HFFc6 (cell line): ENCODE data around the gene NXT1. TPM values are rescaled to one million over a fixed set of nuclear protein-coding genes. Genes with fewer than 3 reads are reported as not detected.
"Not testable (repeated sequence)": the region's sequence is repeated elsewhere in the genome, so short reads cannot be mapped to it uniquely, and the experiment has no call there.

Experiments used
- DNase-seq: peaks from one replicate; pipeline ENCODE4 v3.0.0-alpha.2; 2018
- H3K27ac Mint-ChIP-seq: 2 replicates; pipeline ENCODE4 v1.8.0; 2020; ENCODE audit warnings: mild to moderate bottlenecking, mixed read lengths
- H3K27me3 Mint-ChIP-seq: 2 replicates; pipeline ENCODE4 v1.8.0; 2021; ENCODE audit warnings: mild to moderate bottlenecking, moderate library complexity, mixed read lengths; ENCODE audit not compliant: insufficient read depth
- H3K36me3 Mint-ChIP-seq: 2 replicates; pipeline ENCODE4 v1.8.0; 2021; ENCODE audit warnings: low read depth, mixed read lengths
- H3K4me1 Mint-ChIP-seq: 2 replicates; pipeline ENCODE4 v1.8.0; 2020; ENCODE audit warnings: low read depth, mixed read lengths
- H3K4me3 Mint-ChIP-seq: 2 replicates; pipeline ENCODE4 v1.8.0; 2020; ENCODE audit warnings: mild to moderate bottlenecking, moderate library complexity, mixed read lengths
- H3K9me3 Mint-ChIP-seq: 2 replicates; pipeline ENCODE4 v1.8.0; 2020; ENCODE audit warnings: mild to moderate bottlenecking, mixed read lengths
- CTCF ChIP-seq: fragments of 200-600 bp; sonication (generic); IDR thresholded peaks from 2 replicates; pipeline ENCODE4 v1.5.0; 2021; ENCODE audit warnings: antibody characterized with exemption, mild to moderate bottlenecking
- total RNA-seq, 6 experiments: library from RNA; stranded (reverse); fragmentation: NEBNext Ultra II Directional; extraction: Animal tissue kit (Norgen Biotek cat#: 25700); gene quantifications; 2 replicates in 1 of 6; 3 replicates in 5 of 6; pipeline ENCODE4 v1.2.3, GENCODE V29; 2021

NXT1 gene
- total RNA-seq, 6 experiments from 2014 or later: 14.6 to 19.1 (median 15.9) TPM

- Mint-ChIP-seq H3K36me3 (no peaks in the 10 kb centered on the region), H3K4me3 (no peak overlapping the region), H3K9me3 (no peaks in the 10 kb centered on the region), H3K27me3 (peaks cover 7% of the 10 kb centered on the region), H3K27ac (no peak overlapping the region), H3K4me1 (peaks cover 17% of the 10 kb centered on the region)
- DNase-seq: no peak
- TF ChIP-seq CTCF: no peak
Observed at GRCh38 chr20:23346002-23346401, 4.6 kb upstream of the NXT1 start.

GRCh38 chr20:23347791-23348190, 2.8 kb upstream of the NXT1 start:
- no peak overlapping the region for H3K4me3 Mint-ChIP-seq
- no peak for DNase-seq
- H3K27me3 Mint-ChIP-seq: peaks cover 7% of the 10 kb centered on the region
- H3K9me3 Mint-ChIP-seq: no peaks in the 10 kb centered on the region
- H3K27ac Mint-ChIP-seq: no peak overlapping the region
- H3K36me3 Mint-ChIP-seq: peaks cover 1% of the 10 kb centered on the region; the same call in 1 of the 2 replicates
- TF ChIP-seq CTCF: no peak
- peaks cover 26% of the 10 kb centered on the region for H3K4me1 Mint-ChIP-seq

GRCh38 chr20:23348510-23348909, 2.1 kb upstream of the NXT1 start:
- Mint-ChIP-seq H3K27ac (peak overlapping the region; percentile 100), H3K4me3 (peak overlapping the region; percentile 90; the same call in 1 of the 2 replicates)
- not testable (repeated sequence) for DNase-seq

GRCh38 chr20:23349338-23350195, 1.0 kb upstream of the NXT1 start:
- Mint-ChIP-seq H3K36me3 (peaks cover 4% of the 10 kb centered on the region; the same call in 1 of the 2 replicates), H3K4me3 (peak overlapping the region; percentile 90), H3K27me3 (peaks cover 3% of the 10 kb centered on the region), H3K27ac (peak overlapping the region; percentile 100), H3K4me1 (peaks cover 29% of the 10 kb centered on the region), H3K9me3 (no peaks in the 10 kb centered on the region)
- TF ChIP-seq CTCF: peak; percentile 68
- no peak for DNase-seq

More at GRCh38 chr20:23348510-23348909, 2.1 kb upstream of the NXT1 start:
- H3K4me1 Mint-ChIP-seq: peaks cover 29% of the 10 kb centered on the region
- H3K9me3 Mint-ChIP-seq, H3K27me3 Mint-ChIP-seq, H3K36me3 Mint-ChIP-seq: not testable (repeated sequence)

- Mint-ChIP-seq H3K27ac (peak overlapping the region; percentile 56), H3K4me3 (peak overlapping the region; percentile 90)
- DNase-seq: peak; percentile 22
Observed at GRCh38 chr20:23350904-23351838, 580 bp downstream of the NXT1 start.

More at GRCh38 chr20:23350904-23351838, 580 bp downstream of the NXT1 start:
- Mint-ChIP-seq H3K36me3 (peaks cover 4% of the 10 kb centered on the region; the same call in 1 of the 2 replicates), H3K9me3 (no peaks in the 10 kb centered on the region), H3K27me3 (peaks cover 3% of the 10 kb centered on the region), H3K4me1 (peaks cover 29% of the 10 kb centered on the region)
- no peak for TF ChIP-seq CTCF
